ENCODE results near the gene ZC3H8. TPM values are rescaled to one million over a fixed set of nuclear protein-coding genes. Genes with fewer than 3 reads are reported as not detected.

ZC3H8 gene
- total RNA-seq, 1 donor from 2014 or later = 6.1 TPM

GRCh38 chr2:112259509-112260294, 4.9 kb upstream of the ZC3H8 start:
- Mint-ChIP-seq H3K27ac (ENCODE audit: unreplicated experiment) (no peak overlapping the region), H3K4me1 (ENCODE audit: unreplicated experiment) (peaks cover 12% of the 10 kb centered on the region), H3K9me3 (ENCODE audit: unreplicated experiment) (no peaks in the 10 kb centered on the region), H3K36me3 (ENCODE audit: low read depth, unreplicated experiment) (no peaks in the 10 kb centered on the region), H3K4me3 (ENCODE audit: unreplicated experiment) (no peak overlapping the region), H3K27me3 (ENCODE audit: unreplicated experiment) (no peaks in the 10 kb centered on the region)
- TF ChIP-seq CTCF (IDR thresholded peaks at IDR 0.05; ENCODE audit: unreplicated experiment) = peak; percentile 81
- DNase-seq (ENCODE audit: low spot score) = peak; percentile 80

GRCh38 chr2:112257575-112257974, 2.7 kb upstream of the ZC3H8 start:
- no peak for TF ChIP-seq CTCF (IDR thresholded peaks at IDR 0.05; ENCODE audit: unreplicated experiment)
- no peak for DNase-seq (ENCODE audit: low spot score)
- peaks cover 20% of the 10 kb centered on the region for H3K4me1 Mint-ChIP-seq (ENCODE audit: unreplicated experiment)
- H3K27me3 Mint-ChIP-seq (ENCODE audit: unreplicated experiment) = no peaks in the 10 kb centered on the region
- H3K27ac Mint-ChIP-seq (ENCODE audit: unreplicated experiment) = no peak overlapping the region
- no peaks in the 10 kb centered on the region for H3K36me3 Mint-ChIP-seq (ENCODE audit: low read depth, unreplicated experiment)
- no peak overlapping the region for H3K4me3 Mint-ChIP-seq (ENCODE audit: unreplicated experiment)
- no peaks in the 10 kb centered on the region for H3K9me3 Mint-ChIP-seq (ENCODE audit: unreplicated experiment)

- no peak overlapping the region for H3K27ac Mint-ChIP-seq (ENCODE audit: unreplicated experiment)
- no peak for DNase-seq (ENCODE audit: low spot score)
- H3K27me3 Mint-ChIP-seq (ENCODE audit: unreplicated experiment) = no peaks in the 10 kb centered on the region
- TF ChIP-seq CTCF (IDR thresholded peaks at IDR 0.05; ENCODE audit: unreplicated experiment) = no peak
- no peaks in the 10 kb centered on the region for H3K9me3 Mint-ChIP-seq (ENCODE audit: unreplicated experiment)
- no peaks in the 10 kb centered on the region for H3K36me3 Mint-ChIP-seq (ENCODE audit: low read depth, unreplicated experiment)
- H3K4me1 Mint-ChIP-seq (ENCODE audit: unreplicated experiment) = peaks cover 20% of the 10 kb centered on the region
- no peak overlapping the region for H3K4me3 Mint-ChIP-seq (ENCODE audit: unreplicated experiment)
Observed at GRCh38 chr2:112256654-112257053, 1.8 kb upstream of the ZC3H8 start.

GRCh38 chr2:112255875-112256274, 1.0 kb upstream of the ZC3H8 start:
- DNase-seq (ENCODE audit: low spot score) = no peak
- H3K4me3 Mint-ChIP-seq (ENCODE audit: unreplicated experiment) = no peak overlapping the region
- no peak for TF ChIP-seq CTCF (IDR thresholded peaks at IDR 0.05; ENCODE audit: unreplicated experiment)
- H3K27ac Mint-ChIP-seq (ENCODE audit: unreplicated experiment) = peak overlapping the region; percentile 91
- no peaks in the 10 kb centered on the region for H3K9me3 Mint-ChIP-seq (ENCODE audit: unreplicated experiment)
- H3K36me3 Mint-ChIP-seq (ENCODE audit: low read depth, unreplicated experiment) = no peaks in the 10 kb centered on the region
- H3K27me3 Mint-ChIP-seq (ENCODE audit: unreplicated experiment) = no peaks in the 10 kb centered on the region
- H3K4me1 Mint-ChIP-seq (ENCODE audit: unreplicated experiment) = peaks cover 20% of the 10 kb centered on the region

GRCh38 chr2:112253261-112253815, 1.5 kb downstream of the ZC3H8 start:
- no peak overlapping the region for H3K4me3 Mint-ChIP-seq (ENCODE audit: unreplicated experiment)
- no peak for TF ChIP-seq CTCF (IDR thresholded peaks at IDR 0.05; ENCODE audit: unreplicated experiment)
- DNase-seq (ENCODE audit: low spot score) = no peak
- H3K9me3 Mint-ChIP-seq (ENCODE audit: unreplicated experiment) = no peaks in the 10 kb centered on the region
- H3K36me3 Mint-ChIP-seq (ENCODE audit: low read depth, unreplicated experiment) = no peaks in the 10 kb centered on the region
- no peaks in the 10 kb centered on the region for H3K27me3 Mint-ChIP-seq (ENCODE audit: unreplicated experiment)
- peaks cover 18% of the 10 kb centered on the region for H3K4me1 Mint-ChIP-seq (ENCODE audit: unreplicated experiment)
- H3K27ac Mint-ChIP-seq (ENCODE audit: unreplicated experiment) = no peak overlapping the region

All from endothelial cell (in vitro differentiated cells).